Transverse colon (tissue), 4 donors: ENCODE data around the gene RPS2.

Experiments
- EP300 ChIP-seq: sonication (generic); formaldehyde crosslinking; IDR thresholded peaks from one replicate; pipeline ENCODE4 v1.6.1; 2017; ENCODE audit warnings: antibody characterized with exemption, low read depth
- POLR2A ChIP-seq: fragments of 450-650 bp; IDR thresholded peaks from one replicate; pipeline ENCODE4 v1.6.1; 2016; ENCODE audit warnings: antibody characterized with exemption, mild to moderate bottlenecking, moderate library complexity
- POLR2AphosphoS5 ChIP-seq, 3 donors: sonication (generic); formaldehyde crosslinking; IDR thresholded peaks; one replicate each; pipeline ENCODE4 v1.6.1; 2016; ENCODE audit warnings: antibody characterized with exemption in 3 of 3
- TF ChIP-seq, protein P1 (sequence below), 5 experiments: fragments of 200-600 bp in 3 of 5; fragments of 450-650 bp in 2 of 5; sonication (generic) in 3 of 5; IDR thresholded peaks; 1 replicate in 2 of 5; 2 replicates in 3 of 5; pipeline ENCODE4 v1.5.1; 2016 to 2017; ENCODE audit warnings: antibody characterized with exemption in 5 of 5, inconsistent platforms in 3 of 5, mild to moderate bottlenecking in 2 of 5, moderate library complexity in 1 of 5

GRCh38 chr16:1978476-1979120 is 14.0 kb upstream of the RPS2 start:
- TF ChIP-seq, protein P1, sequence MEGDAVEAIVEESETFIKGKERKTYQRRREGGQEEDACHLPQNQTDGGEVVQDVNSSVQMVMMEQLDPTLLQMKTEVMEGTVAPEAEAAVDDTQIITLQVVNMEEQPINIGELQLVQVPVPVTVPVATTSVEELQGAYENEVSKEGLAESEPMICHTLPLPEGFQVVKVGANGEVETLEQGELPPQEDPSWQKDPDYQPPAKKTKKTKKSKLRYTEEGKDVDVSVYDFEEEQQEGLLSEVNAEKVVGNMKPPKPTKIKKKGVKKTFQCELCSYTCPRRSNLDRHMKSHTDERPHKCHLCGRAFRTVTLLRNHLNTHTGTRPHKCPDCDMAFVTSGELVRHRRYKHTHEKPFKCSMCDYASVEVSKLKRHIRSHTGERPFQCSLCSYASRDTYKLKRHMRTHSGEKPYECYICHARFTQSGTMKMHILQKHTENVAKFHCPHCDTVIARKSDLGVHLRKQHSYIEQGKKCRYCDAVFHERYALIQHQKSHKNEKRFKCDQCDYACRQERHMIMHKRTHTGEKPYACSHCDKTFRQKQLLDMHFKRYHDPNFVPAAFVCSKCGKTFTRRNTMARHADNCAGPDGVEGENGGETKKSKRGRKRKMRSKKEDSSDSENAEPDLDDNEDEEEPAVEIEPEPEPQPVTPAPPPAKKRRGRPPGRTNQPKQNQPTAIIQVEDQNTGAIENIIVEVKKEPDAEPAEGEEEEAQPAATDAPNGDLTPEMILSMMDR (IDR thresholded peaks at IDR 0.05) = no peak
- TF ChIP-seq POLR2A (no peak), POLR2AphosphoS5 (IDR thresholded peaks at IDR 0.05) (no peak), EP300 (no peak)
